ENCODE data around the gene CYB561D2. TPM values are rescaled to one million over a fixed set of nuclear protein-coding genes. Genes with fewer than 3 reads are reported as not detected.

CYB561D2 gene
- total and polyA plus RNA-seq, 2 of the 13 experiments (the other 11 are each of a cell fraction or from before 2014, with no cell fraction given): 11.1 to 17.2 TPM

DNA sequence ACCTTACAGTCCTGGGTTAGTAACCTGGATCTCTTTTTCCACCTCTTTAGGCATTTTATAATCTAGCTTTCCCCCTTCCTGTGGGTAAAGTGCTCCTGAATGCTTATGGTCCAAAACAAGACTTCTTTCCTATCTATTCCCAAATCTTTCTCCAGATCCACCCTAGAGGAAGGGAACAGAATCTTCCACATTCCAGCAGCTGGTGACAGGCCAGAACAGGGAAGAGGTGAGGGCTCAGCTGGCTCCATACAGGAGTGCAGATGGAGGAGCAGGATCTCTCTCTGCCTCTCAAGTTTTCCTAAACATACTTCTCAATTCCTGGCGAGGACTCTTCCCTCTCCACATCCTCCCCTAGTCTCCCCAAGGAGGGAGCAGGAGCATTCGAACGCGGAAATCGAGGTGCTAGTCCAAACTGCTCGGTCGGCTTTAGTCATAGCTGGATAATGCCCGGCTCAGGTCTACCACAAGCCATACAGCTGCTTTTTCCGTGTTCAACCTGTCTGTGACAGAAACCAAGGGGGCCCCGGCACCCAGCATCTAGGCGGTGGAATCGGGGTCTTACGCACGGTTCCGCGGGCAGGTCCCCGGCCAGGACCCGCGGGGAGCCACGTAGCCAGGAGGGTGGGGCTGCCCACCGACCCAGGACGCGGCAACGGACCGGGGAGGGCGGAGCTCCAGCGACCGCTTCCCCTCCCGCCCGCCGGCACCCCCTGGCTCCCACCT lies 14.0 kb upstream of the CYB561D2 start (continued):
- TF ChIP-seq ZNF138 (CRISPR knock-in tag; IDR thresholded peaks at IDR 0.05; ENCODE audit: low read depth): no peak
- TF ChIP-seq, protein P1, sequence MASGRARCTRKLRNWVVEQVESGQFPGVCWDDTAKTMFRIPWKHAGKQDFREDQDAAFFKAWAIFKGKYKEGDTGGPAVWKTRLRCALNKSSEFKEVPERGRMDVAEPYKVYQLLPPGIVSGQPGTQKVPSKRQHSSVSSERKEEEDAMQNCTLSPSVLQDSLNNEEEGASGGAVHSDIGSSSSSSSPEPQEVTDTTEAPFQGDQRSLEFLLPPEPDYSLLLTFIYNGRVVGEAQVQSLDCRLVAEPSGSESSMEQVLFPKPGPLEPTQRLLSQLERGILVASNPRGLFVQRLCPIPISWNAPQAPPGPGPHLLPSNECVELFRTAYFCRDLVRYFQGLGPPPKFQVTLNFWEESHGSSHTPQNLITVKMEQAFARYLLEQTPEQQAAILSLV (CRISPR knock-in tag; IDR thresholded peaks at IDR 0.05; ENCODE audit: borderline replicate concordance): no peak
- TF ChIP-seq AHR (CRISPR knock-in tag; IDR thresholded peaks at IDR 0.05): no peak
- TF ChIP-seq, protein P2, sequence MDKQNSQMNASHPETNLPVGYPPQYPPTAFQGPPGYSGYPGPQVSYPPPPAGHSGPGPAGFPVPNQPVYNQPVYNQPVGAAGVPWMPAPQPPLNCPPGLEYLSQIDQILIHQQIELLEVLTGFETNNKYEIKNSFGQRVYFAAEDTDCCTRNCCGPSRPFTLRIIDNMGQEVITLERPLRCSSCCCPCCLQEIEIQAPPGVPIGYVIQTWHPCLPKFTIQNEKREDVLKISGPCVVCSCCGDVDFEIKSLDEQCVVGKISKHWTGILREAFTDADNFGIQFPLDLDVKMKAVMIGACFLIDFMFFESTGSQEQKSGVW (CRISPR knock-in tag; IDR thresholded peaks at IDR 0.05; ENCODE audit: borderline replicate concordance): no peak
- TF ChIP-seq ZBTB3 (CRISPR knock-in tag; IDR thresholded peaks at IDR 0.05; ENCODE audit: borderline replicate concordance, low read depth): no peak
- TF ChIP-seq, protein P3, sequence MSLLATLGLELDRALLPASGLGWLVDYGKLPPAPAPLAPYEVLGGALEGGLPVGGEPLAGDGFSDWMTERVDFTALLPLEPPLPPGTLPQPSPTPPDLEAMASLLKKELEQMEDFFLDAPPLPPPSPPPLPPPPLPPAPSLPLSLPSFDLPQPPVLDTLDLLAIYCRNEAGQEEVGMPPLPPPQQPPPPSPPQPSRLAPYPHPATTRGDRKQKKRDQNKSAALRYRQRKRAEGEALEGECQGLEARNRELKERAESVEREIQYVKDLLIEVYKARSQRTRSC (CRISPR knock-in tag; IDR thresholded peaks at IDR 0.05; ENCODE audit: low read depth): no peak
- TF ChIP-seq MAZ (IDR thresholded peaks at IDR 0.05; ENCODE audit: borderline replicate concordance, low read depth, low read length): no peak
- no peak for TF ChIP-seq MAZ (CRISPR knock-in tag; IDR thresholded peaks at IDR 0.05; ENCODE audit: low read depth)
- TF ChIP-seq, protein P4, sequence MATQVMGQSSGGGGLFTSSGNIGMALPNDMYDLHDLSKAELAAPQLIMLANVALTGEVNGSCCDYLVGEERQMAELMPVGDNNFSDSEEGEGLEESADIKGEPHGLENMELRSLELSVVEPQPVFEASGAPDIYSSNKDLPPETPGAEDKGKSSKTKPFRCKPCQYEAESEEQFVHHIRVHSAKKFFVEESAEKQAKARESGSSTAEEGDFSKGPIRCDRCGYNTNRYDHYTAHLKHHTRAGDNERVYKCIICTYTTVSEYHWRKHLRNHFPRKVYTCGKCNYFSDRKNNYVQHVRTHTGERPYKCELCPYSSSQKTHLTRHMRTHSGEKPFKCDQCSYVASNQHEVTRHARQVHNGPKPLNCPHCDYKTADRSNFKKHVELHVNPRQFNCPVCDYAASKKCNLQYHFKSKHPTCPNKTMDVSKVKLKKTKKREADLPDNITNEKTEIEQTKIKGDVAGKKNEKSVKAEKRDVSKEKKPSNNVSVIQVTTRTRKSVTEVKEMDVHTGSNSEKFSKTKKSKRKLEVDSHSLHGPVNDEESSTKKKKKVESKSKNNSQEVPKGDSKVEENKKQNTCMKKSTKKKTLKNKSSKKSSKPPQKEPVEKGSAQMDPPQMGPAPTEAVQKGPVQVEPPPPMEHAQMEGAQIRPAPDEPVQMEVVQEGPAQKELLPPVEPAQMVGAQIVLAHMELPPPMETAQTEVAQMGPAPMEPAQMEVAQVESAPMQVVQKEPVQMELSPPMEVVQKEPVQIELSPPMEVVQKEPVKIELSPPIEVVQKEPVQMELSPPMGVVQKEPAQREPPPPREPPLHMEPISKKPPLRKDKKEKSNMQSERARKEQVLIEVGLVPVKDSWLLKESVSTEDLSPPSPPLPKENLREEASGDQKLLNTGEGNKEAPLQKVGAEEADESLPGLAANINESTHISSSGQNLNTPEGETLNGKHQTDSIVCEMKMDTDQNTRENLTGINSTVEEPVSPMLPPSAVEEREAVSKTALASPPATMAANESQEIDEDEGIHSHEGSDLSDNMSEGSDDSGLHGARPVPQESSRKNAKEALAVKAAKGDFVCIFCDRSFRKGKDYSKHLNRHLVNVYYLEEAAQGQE (IDR thresholded peaks at IDR 0.05; ENCODE audit: borderline replicate concordance in 1 of 2, low read depth in 1 of 2, low read length in 2 of 2): no peak
- TF ChIP-seq TEAD3 (CRISPR knock-in tag; optimal IDR thresholded peaks at IDR 0.05; ENCODE audit: borderline replicate concordance): peak; percentile 27
- TF ChIP-seq ZFY (CRISPR knock-in tag; IDR thresholded peaks at IDR 0.05): no peak
- TF ChIP-seq HMG20B (CRISPR knock-in tag; conservative IDR thresholded peaks at IDR 0.05): no peak
- no peak for TF ChIP-seq ZNF615 (CRISPR knock-in tag; IDR thresholded peaks at IDR 0.05; ENCODE audit: borderline replicate concordance)
- TF ChIP-seq NR2F2 (IDR thresholded peaks at IDR 0.05; ENCODE audit: borderline replicate concordance, low read depth): no peak
- no peak for TF ChIP-seq CEBPB (IDR thresholded peaks at IDR 0.05; ENCODE audit: borderline replicate concordance, low read depth, low read length)
- no peak for TF ChIP-seq ZBTB7B (CRISPR knock-in tag; IDR thresholded peaks at IDR 0.05)
- TF ChIP-seq SOX5 (CRISPR knock-in tag; IDR thresholded peaks at IDR 0.05; ENCODE audit: borderline replicate concordance): no peak
- TF ChIP-seq ZNF605 (CRISPR knock-in tag; IDR thresholded peaks at IDR 0.05): no peak
- no peak for TF ChIP-seq TP53 (CRISPR knock-in tag; conservative IDR thresholded peaks at IDR 0.05)
- no peak for TF ChIP-seq ZNF790 (CRISPR knock-in tag; IDR thresholded peaks at IDR 0.05; ENCODE audit: borderline replicate concordance)
- peak; percentile 31 for TF ChIP-seq AGO2 (optimal IDR thresholded peaks at IDR 0.05; ENCODE audit: low read depth, low read length)
- no peak for TF ChIP-seq BRD4 (CRISPR knock-in tag; IDR thresholded peaks at IDR 0.05)
- no peak for TF ChIP-seq ZNF589 (CRISPR knock-in tag; conservative IDR thresholded peaks at IDR 0.05)
- no peak for TF ChIP-seq ZNF431 (CRISPR knock-in tag; IDR thresholded peaks at IDR 0.05; ENCODE audit: borderline replicate concordance, low read depth)
